ENCODE measurements around the gene THAP4.
"Not testable (repeated sequence)": the region's sequence is repeated elsewhere in the genome, so short reads cannot be mapped to it uniquely, and the experiment has no call there.

Gene THAP4

GRCh38 chr2:241612156-241613016 is 24.6 kb downstream of the THAP4 start:
- DNase-seq (ENCODE audit: low spot score), result no peak

- DNase-seq (ENCODE audit: low spot score), result no peak
Observed at GRCh38 chr2:241611062-241611461, 25.9 kb downstream of the THAP4 start.

GRCh38 chr2:241609859-241610793 is 26.8 kb downstream of the THAP4 start:
- DNase-seq (ENCODE audit: low spot score), result peak; percentile 70

GRCh38 chr2:241608881-241609280 is 28.1 kb downstream of the THAP4 start:
- DNase-seq (ENCODE audit: low spot score), result no peak

GRCh38 chr2:241607162-241607885 is 29.6 kb downstream of the THAP4 start:
- no peak for DNase-seq (ENCODE audit: low spot score)

GRCh38 chr2:241606186-241606585 is 30.8 kb downstream of the THAP4 start:
- DNase-seq (ENCODE audit: low spot score), result no peak

GRCh38 chr2:241603686-241604085 is 33.3 kb downstream of the THAP4 start:
- no peak for DNase-seq (ENCODE audit: low spot score)

- DNase-seq (ENCODE audit: low spot score), result no peak
Observed at GRCh38 chr2:241602720-241603119, 34.2 kb downstream of the THAP4 start.

- no peak for DNase-seq (ENCODE audit: low spot score)
Observed at GRCh38 chr2:241601841-241602240, 35.1 kb downstream of the THAP4 start.

- no peak for DNase-seq (ENCODE audit: low spot score)
Observed at GRCh38 chr2:241599615-241600014, 37.3 kb downstream of the THAP4 start.

GRCh38 chr2:241598487-241598886 is 38.5 kb downstream of the THAP4 start:
- DNase-seq (ENCODE audit: low spot score), result no peak

GRCh38 chr2:241598061-241598460 is 38.9 kb downstream of the THAP4 start:
- DNase-seq (ENCODE audit: low spot score), result no peak

GRCh38 chr2:241597561-241597960 is 39.4 kb downstream of the THAP4 start:
- no peak for DNase-seq (ENCODE audit: low spot score)

- no peak for DNase-seq (ENCODE audit: low spot score)
Observed at GRCh38 chr2:241595600-241596140, 41.3 kb downstream of the THAP4 start.

GRCh38 chr2:241593271-241593670 is 43.7 kb downstream of the THAP4 start:
- DNase-seq (ENCODE audit: low spot score), result no peak

GRCh38 chr2:241592126-241592845 is 44.7 kb downstream of the THAP4 start:
- no peak for DNase-seq (ENCODE audit: low spot score)

GRCh38 chr2:241590496-241591455 is 46.2 kb downstream of the THAP4 start:
- DNase-seq (ENCODE audit: low spot score), result not testable (repeated sequence)

- DNase-seq (ENCODE audit: low spot score), result not testable (repeated sequence)
Observed at GRCh38 chr2:241589863-241590262, 47.1 kb downstream of the THAP4 start.

GRCh38 chr2:241586564-241587264 is 50.2 kb downstream of the THAP4 start:
- DNase-seq (ENCODE audit: low spot score), result no peak

Data from putamen (tissue), 1 donor.